GDM1 (cell line): Measurements from ENCODE around the gene USP36.
"Not testable (repeated sequence)": the region's sequence is repeated elsewhere in the genome, so short reads cannot be mapped to it uniquely, and the experiment has no call there.

Experiments
- DNase-seq: peaks from one replicate; lab custom pipeline; 2025; lab: John Stamatoyannopoulos, UW

USP36 gene

DNA sequence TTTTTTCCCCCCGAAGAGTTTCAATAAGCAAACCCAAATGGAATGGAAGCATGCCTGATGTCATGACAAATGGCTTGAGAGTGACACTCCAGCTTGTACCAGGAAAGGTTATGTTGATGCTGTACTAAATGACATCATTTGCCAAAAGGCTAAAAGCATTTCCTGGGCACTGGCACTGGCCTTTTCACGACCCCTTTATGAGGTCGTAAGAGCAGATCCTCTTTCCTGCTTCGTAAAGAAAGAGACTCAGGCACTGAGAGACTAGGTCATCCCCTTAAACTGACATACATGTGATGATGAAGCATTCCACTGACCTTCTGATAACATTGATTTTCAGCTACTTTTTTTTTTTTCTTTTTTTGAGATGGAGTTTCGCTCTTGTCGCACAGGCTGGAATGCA is 31.9 kb upstream of the USP36 start:
- DNase-seq = no peak

DNA sequence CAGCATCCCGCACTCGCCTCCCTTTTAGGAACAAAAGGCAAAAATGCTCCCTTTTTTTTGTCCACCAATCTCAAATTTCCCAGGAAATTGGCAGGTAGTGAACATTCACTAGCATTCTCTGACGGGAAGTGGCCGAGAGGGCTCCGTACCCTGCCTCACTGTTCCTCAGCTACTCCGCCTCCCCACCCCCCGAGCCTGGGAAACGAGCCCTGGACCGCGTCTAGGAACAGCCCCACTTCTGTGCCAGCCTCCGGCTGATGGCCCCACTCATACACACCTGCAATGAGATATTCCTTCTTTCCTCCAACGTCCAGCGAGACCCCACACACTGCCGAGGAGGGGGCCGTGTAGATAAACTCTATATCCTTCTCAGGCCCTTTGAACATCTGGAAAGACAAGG is 30.0 kb upstream of the USP36 start:
- DNase-seq = no peak

DNA sequence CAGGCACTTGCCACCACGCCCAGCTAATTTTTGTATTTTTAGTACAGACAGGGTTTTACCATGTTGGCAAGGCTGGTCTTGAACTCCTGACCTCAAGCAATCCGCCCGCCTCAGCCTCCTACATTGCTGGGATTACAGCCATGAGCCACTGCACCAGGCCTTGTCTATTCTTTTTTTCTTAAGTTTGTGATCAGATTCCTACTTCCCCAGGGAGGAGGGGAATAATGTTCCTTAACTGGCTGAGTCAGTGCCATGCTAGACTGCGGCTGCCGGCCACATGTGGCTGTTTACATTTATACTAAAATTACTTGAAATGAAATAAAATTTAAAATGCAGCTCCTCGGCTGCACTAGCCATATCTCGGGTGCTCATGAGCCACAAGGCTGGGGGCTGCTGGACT is 27.8 kb upstream of the USP36 start:
- no peak for DNase-seq

DNA sequence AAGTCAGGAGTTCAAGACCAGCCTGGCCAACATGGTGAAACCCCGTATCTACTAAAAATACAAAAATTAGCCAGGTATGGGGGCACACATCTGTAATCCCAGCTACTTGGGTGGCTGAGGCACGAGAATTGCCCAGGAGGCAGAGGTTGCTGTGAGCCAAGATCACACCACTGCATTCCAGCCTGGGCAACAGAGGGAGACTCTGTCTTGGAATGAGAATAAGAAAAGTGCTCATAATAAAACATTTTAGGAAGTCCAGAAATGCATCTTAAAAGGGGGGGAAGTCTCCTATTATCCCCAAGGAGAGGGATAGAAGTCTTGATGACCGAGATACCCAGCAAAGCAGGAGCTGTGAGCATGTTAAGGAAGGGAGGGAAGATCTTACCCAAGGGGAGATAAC is 26.4 kb upstream of the USP36 start:
- DNase-seq = not testable (repeated sequence)

DNA sequence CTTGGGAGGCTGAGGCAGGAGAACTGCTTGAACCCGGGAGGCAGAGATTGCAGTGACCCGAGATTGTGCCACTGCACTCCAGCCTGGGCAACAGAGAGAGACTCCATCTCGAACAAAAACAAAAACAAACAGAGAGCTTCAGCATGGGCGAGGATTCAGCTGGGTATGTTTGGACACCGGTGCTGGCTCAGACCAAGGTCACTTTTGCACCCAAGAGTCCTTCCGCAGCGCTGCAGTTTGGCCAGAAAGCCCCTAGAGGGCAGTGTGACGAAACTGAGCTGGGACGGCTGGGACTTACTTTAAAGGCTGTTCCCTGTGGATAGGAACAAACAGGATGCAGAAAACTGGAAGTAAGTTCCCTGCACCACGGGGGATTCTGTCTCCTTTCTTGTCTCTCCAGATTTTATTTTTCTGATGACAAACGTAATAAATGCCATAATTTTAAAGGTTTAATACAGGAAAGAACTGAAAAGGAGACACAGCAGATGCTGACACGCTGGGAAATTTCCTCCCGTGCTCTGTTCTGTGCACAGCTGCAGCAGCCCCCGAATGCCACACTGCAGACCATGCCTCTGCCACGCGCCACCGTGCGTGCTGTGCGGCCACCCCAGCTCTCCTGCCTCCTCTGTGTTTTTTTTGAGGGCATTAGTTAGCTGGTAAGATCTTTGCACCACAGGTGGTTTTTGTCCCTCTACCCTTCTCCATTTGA is 25.2 kb upstream of the USP36 start:
- DNase-seq = peak; percentile 31

DNA sequence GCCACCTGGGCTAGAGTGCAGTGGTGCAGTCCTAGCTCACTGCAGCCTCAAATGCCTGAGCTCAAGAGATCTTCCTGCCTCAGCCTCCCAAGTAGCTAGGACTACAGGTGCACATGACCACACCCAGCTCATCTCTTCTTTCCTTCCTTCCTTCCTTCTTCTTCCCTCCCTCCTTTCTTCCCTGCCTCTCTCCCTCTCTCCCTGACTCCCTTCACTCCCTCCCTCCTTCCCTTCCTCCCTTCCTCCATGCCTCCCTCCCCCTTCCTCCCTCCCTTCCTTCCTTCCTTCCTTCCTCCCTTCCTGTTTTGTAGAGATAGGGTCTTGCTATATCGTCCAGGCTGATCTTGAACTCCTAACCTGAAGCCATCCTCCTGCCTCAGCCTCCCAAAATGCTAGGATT is 23.5 kb upstream of the USP36 start:
- DNase-seq = no peak

DNA sequence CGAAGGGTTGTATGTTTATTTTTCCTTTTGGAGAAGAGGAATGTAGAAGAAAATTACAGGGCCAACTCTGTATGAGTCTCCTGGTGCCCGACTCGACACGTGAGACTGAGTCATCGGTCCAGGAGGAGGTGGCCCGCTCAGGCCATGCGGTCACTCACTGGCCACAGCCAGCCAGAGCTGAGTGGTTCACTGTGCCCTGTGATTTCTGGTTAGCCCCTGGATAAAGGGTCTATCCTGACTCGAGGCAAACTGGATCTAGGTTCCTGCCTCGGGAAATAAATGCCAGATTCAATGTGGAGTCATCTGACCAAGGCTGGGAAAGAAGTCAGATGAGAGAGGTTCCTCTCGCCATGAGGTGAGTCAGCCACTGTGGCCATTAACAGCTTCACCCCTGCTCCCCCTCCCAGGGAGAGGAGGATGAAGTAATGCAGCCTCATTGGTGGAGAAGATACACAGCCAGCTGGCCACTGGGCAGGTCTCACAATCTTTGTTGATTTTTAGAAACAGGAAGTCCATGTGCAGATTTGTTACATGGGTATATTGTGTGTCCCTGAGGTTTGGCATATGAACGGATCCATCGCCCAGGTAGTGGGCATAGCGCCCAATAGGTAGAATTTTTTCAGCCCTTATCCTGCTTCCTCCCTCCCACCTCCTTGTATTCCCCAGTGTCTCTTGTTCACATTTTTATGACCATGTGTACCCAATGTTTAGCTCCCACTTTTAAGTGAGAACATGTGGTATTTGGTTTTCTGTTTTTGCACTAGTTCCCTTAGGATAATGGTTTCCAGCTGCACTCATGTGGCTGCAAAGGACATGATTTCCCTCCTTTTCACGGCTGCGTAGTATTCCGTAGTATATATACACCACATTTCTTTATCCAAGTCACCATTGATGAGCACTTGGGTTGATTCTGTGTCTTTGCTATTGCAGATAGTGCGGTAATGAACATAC is 21.7 kb upstream of the USP36 start:
- DNase-seq = no peak

DNA sequence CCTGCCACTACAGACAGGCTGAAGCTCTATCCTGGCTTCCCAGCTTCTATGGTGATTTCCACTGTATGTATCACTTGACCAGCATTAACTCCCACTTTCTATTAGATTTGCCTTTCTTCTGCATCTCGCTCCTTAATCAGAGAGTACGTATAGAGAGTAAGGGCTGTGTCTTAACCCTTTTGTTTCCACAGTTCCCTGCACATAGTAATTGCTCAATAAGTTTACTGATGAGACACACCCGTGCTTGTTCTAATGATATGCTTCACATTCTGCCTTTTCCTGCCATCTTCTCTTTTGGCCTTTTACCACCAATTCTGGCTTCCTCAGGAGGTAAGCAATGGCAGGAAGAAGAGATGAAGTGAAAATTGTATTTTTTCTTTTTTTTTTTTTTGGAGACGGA is 20.6 kb upstream of the USP36 start:
- no peak for DNase-seq

DNA sequence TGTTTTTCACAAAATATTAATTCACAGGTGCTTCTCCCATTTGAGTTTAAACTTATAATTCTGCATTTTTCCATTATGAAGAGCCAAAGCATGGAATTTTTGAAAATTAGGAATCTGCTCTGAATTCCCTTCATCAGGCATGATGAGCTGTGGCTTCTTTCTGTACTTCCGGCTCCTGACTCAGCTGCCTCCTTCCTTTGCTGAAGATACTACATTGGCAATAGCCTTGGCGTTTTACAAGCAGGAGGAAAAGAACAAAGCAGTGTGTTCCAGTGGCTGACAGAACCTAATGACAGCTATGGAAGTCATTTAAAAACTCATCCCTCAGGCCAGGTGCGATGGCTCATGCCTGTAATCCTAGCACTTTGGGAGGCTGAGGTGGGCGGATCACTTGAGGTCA is 18.4 kb upstream of the USP36 start:
- no peak for DNase-seq

DNA sequence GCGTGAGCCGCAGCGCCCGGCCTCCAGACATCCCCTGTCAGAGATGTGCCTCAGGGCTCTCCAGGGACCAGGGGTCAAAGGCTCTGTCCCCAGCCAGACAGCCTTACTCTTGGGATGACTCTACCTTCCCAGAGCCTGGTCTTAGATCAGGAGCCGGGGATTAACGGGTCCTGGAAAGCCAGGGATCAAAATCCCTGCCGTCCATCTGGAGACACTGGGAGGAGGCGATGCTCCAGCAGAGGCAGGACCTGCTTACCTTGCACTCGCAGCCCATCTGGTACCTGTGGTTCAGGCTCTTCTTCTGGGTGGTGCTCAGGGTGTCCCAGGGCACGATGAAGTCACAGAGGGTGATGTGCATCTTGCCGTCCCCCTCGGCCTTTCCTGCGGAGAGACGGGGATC is 16.7 kb upstream of the USP36 start:
- no peak for DNase-seq

DNA sequence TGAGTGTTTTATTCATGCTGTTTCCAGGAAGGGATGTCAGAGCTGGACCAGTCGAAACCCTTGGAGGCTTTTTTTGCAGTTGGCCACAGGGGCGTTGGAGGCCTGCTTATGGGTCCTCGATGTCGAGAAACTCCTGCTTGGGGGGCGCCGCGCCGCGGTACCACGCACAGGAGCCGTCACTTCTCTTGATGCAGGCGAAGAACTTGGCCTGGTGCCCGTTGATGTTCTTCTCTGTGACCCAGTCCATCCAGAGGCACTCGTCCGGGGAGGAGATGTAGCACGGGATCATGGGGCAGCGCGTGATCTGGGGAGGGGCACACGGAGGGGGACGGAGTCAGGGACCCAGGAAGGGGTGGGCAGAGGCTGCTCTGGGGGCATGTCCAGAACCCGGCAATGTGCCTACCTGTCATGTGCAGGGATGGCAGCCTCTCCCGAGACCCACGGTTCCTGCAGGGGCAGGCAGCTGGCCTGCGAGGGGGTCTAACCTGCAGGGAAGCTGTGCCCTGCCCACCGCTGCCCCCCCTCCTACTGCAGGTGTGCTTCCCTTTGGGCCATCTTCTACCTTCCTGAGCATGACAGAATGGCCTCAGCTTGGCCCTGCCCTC is 15.0 kb upstream of the USP36 start:
- no peak for DNase-seq

DNA sequence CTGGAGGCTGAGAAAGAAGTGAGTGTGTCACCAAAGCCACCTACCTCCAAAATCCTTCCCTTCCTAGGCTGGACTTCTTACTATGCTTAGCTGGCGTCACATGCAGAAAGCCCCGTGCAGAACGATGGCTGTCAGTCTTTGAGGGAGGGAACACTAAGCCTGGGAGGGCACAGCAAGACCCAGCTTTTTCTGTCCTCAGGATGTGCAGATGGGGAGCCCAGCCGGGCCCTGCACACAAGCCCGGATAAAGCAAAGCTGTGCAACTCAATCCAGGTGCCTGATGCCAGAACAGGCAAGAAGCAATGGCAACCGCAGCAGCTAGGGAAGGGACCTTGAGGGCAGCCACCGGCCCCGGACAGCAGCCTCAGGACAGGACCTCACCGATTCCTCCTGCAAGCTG is 13.9 kb upstream of the USP36 start:
- no peak for DNase-seq

DNA sequence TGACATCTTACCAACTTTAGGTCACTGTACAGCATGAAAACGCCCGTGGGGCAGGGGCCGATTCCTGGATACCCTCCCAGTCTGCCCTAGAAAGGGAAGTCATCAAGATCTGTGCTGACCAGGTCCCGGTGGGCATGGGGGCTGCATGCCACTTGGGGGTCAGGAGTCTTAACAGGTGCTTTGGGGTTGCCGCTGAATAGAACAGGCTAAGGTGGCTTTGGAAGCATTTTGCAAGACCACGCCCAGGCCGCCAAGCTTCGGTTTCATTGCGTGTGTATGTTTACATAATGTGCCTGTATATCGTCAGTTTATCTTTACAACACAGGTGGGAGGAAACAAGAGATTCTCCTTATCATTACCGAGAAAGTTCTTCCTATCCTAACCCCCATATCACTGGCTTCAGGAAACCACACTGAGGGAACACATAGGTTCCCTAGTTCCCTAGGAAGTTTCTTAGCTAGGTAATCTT is 13.3 kb upstream of the USP36 start:
- DNase-seq = no peak

DNA sequence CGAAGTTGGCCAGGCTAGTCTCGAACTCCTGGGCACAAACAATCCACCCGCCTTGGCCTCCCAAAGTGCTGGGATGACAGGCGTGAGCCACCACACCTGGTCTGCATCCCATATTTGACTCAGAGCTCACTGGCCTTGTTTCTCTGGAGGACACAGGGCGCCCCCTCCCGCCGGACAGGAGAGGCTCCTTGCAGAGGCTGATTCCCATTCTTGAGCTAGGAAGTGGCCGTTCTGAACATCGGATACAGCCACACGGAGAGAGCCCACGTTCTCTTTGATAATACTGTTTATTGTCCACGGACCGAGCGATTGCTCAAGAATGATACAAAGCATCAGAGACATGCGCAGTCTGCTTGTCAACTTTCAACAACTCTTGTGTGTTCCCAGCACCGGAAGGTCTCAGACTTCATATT is 12.1 kb upstream of the USP36 start:
- no peak for DNase-seq

DNA sequence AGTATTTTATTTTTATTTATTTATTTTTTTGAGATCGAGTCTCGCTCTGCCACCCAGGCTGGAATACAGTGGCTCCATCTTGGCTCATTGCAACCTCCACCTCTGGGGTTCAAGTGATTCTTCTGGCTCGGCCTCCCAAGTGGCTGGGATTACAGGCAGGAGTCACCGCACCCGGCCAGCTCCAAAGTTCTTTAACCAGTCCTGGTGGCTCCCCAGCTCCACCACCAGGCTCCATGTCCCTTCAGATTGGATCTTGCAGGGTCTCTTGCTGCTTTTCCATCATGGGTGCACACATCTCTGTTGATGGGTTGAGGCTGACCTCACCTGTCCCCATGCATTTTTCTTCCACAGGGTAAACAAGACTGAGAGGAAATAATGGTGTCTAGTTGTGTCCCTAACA is 8.4 kb upstream of the USP36 start:
- DNase-seq = no peak

DNA sequence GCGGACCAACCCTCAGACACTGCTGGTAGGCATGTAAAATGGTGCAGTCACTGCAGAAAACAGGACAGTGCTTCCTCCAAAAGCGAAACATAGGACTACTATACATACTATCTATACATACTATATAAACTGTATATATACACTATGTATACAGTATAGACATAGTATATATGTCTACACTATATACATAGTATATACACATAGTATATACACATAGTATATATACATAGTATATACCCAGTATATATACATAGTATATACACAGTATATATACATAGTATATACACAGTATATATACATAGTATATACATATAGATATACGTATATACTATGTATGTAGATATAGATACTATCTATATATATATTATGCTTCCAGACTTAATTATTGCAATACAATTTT is 6.4 kb upstream of the USP36 start:
- no peak for DNase-seq

DNA sequence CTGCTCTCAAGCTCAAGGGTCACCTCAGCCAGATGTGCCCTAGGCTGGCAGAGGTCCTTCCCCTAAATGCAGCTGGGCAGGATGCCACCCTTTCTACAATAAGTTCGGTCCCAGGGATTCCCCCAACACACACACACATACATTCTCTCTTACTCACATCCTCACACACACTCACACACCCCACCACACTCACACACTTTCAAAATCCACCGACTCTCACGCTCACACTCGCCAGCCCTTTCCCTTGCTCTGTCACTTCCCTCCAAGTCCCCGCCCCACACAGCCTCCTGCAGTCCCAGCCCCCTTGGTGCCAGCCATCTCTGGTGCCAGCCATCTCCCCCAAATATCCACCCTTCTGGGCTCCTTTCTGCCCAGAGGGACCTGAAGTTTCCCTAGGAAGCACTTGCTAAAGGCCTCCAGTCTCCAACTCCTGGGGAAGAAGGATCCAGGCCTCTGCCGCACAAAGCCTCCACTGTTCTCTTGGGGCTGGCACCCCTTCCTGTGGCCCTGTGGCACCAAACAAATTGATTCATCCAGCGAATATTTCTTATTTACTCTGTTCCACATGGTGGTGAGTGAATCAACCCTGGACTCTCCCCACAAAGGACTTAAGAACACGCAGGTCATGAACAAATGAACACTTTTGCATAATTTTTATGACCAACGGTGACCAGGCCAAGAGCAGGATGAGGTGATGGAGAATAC is 3.8 kb upstream of the USP36 start:
- no peak for DNase-seq

DNA sequence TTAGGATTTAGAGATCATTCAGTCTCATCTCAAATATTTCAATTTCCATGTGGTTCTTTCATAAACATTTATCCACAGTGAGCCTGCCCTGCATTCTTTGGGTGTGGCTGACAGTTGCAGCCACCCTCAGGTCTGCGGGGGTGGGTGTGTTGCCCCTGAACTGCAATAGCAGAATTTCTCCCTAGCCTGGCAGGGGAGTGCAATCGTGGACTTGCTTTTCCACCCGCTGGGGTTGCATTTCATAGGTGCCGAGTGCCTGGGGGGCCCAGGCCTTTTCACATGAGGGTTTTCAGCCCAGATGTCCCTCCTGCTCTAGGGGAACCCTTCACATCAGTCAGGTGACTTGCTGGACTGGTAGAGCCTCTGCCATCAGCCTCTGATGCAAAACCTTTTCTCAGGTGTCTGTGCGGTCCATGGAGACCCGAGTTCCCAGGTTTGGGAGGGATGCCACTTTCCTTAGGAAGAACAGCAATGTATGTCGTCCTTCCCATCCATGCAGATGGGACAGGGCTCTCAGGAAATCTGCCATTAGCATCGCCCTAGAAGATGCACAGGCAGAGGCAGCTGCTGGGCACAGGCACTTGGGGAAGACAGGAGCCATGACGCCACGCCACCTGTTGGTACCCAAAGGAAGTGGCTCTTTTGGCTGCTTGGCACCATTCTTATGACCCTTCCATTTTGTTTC is 2.4 kb upstream of the USP36 start:
- peak; percentile 20 for DNase-seq

DNA sequence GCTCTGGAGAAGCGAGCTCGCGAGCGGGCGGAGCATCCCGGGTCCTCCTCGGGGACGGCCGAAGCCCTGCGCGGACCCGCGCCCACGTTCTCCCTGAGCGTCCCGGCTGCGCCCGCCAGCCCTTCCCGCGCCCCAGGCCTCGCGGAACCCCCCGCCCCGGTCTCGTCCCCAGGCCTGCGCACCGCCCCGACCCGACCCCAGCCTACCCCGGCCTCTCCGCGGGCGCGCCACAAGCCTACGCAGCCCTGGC is 159 bp downstream of the USP36 start:
- DNase-seq = no peak

DNA sequence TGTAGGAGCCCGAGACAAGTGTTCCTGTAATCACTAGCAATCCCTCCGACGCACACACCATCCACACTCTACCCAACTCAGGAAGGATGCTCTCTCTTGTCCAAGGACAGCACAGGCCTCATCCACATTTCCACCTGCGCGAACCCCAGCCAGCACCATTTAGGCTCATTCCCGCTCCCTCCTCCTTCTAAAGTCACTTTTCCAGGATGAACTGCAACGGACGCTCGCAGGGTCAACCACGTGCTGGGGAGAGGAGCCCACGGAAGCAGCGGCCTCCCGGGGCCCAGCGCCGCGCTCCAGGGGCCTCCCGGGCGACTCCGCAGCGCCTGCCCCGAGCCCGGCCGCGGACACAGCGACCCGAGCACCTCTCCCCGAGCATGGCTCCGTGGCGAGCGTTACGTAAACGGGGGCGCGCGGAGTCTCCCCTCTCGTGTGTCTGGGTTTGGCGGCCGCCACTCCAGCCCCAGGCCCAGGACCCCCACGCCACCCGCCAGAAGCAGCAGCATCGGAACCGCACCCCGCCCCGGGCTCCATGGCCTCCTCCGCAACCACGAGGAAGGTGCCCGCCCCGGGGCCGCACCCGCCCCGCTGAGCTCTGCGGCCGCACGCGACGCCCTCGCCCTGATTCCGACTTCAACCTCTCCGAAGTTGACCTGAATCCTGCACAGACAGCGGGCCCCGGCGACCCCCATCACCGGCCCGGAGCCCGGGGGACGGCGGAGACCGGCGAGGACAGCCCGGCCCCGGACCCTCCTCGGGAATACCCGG is 668 bp downstream of the USP36 start:
- DNase-seq = no peak

DNA sequence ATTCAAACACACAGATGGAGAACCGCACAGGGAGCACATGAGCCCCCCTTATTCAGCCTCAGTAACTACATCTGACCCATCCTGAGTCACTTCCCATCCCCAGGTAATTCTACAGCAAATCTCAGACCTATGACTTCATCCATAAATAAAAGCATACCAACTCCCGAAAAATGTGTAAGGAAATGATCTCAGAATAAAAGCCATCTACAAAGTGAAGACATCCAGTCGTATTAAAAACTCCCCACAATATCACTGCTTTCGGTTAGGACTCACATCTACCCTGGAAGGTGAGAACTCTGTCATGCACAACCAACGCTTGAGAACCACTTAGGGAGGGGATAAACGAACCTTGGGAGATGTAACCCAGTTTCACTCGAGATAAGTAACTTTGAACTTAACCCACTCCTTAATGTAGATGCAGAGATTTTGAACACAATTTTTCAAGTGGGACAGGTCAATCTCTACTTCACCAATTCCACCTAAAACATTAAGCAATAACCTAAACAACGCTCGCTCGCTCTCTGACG is 1.3 kb downstream of the USP36 start:
- DNase-seq = no peak
